ENCODE data around the gene DNAI4. TPM values are rescaled to one million over a fixed set of nuclear protein-coding genes. Genes with fewer than 3 reads are reported as not detected.

DNAI4 gene
- total and polyA plus RNA-seq, 2 of the 4 experiments (the other 2 are of a cell fraction) = 0.63 to 1.6 TPM

DNA sequence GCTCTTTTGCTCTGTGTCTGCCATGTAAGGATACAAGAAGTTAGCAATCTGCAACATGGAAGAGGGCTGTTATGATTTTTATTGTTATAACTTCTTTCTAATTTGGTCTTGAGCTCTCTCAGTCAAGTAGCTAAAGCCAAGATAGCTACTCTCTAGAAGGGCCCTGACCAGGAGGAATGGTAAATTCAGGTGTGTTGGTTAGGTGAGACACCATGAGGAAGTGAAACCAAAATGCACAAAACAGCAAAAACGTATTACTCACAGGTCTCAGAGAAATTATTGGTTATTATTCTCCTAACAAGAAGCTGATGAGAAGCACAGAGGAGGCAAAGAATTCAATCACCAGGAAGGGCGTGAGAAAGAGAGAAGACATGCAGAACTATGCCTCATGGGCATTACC, 71.8 kb downstream of the DNAI4 start:
- Histone ChIP-seq H4K20me1 (ENCODE audit: insufficient read depth, low read length) (no peaks in the 10 kb centered on the region), H3K27me3 (ENCODE audit: control insufficient read depth, insufficient read depth, low read length) (no peaks in the 10 kb centered on the region), H3K14ac (replicated peaks; ENCODE audit: low read depth, low read length) (no peak overlapping the region), H2BK15ac (ENCODE audit: low read depth, low read length) (no peak overlapping the region), H3K56ac (ENCODE audit: extremely low read depth, insufficient read depth, low read length) (no peak overlapping the region), H3K9me3 (ENCODE audit: control insufficient read depth, insufficient read depth, low read length) (no peaks in the 10 kb centered on the region), H2AK9ac (replicated peaks; ENCODE audit: low read depth, low read length, poor library complexity) (no peak overlapping the region), H3K79me1 (ENCODE audit: low read depth in 1 of 2, low read length in 2 of 2) (no peaks in the 10 kb centered on the region), H3K18ac (ENCODE audit: low read depth, low read length) (no peak overlapping the region), H2BK20ac (ENCODE audit: low read depth, low read length) (no peak overlapping the region), H2BK120ac (ENCODE audit: low read depth, low read length) (no peak overlapping the region), H4K91ac (ENCODE audit: insufficient read depth, low read depth, low read length) (no peak overlapping the region), H2AK5ac (ENCODE audit: low read depth, low read length) (no peak overlapping the region), H2AFZ (replicated peaks; ENCODE audit: low read length, poor library complexity) (no peak overlapping the region), H2BK5ac (ENCODE audit: low read depth, low read length, poor library complexity, severe bottlenecking) (no peak overlapping the region), H3K36me3 (ENCODE audit: control insufficient read depth, insufficient read depth, low read length) (no peaks in the 10 kb centered on the region), H3K9me1 (ENCODE audit: insufficient read depth, low read length) (no peaks in the 10 kb centered on the region), H3K23ac (ENCODE audit: low read depth, low read length) (no peak overlapping the region), H3K4me1 (ENCODE audit: control insufficient read depth, insufficient read depth, low read length) (no peaks in the 10 kb centered on the region), H3K4me3 (ENCODE audit: insufficient read depth, low read depth, low read length) (no peak overlapping the region), H4K8ac (ENCODE audit: low read depth in 2 of 2, low read length in 2 of 2) (no peak overlapping the region), H3K4me2 (ENCODE audit: low read depth, low read length) (no peak overlapping the region), H4K5ac (ENCODE audit: low read depth, low read length) (no peak overlapping the region), H3K9ac (ENCODE audit: low read depth, low read length) (no peak overlapping the region), H3K4ac (ENCODE audit: low read depth, low read length) (no peak overlapping the region), H3K27ac (ENCODE audit: insufficient read depth, low read length) (no peak overlapping the region)
- POLR2A ChIA-PET (ENCODE audit: unreplicated experiment) = no interaction called here
- WGBS, 2 experiments (ENCODE audit: extremely low coverage in 2 of 2, insufficient read length in 1 of 2) = 40% methylated on average over 1 of the region's 2 CpGs; no CpG with 5 or more reads in 1 of the 2 experiments
- BruUV-seq (replicated peaks) = no TSS peak
- CTCF ChIA-PET = no interaction called here
- dilution Hi-C loops (cut with HindIII; ENCODE audit: low sequenced_read_pairs, unreplicated experiment) = no loop called here
- ATAC-seq (ENCODE audit: low read depth) = no peak
- in situ Hi-C loops (cut with MboI; ENCODE audit: low sequenced_read_pairs) = no loop called here
- intact Hi-C loops (cut with micrococcal nuclease) = no loop called here
- DNase-seq = no peak
- TF ChIP-seq MAFK (IDR thresholded peaks at IDR 0.05; ENCODE audit: low read depth, low read length) (no peak), MAZ (IDR thresholded peaks at IDR 0.05; ENCODE audit: borderline replicate concordance, low read depth, low read length) (no peak), USF2 (IDR thresholded peaks at IDR 0.05; ENCODE audit: low read depth, low read length) (no peak), MXI1 (IDR thresholded peaks at IDR 0.05; ENCODE audit: borderline replicate concordance, low read depth, low read length) (no peak), RAD21 (IDR thresholded peaks at IDR 0.05; ENCODE audit: low read length) (no peak), CEBPB (IDR thresholded peaks at IDR 0.05; ENCODE audit: low read depth, low read length) (no peak), SMC3 (IDR thresholded peaks at IDR 0.05; ENCODE audit: low read depth, low read length) (no peak), BHLHE40 (IDR thresholded peaks at IDR 0.05; ENCODE audit: low read depth, low read length) (no peak), POLR2A (IDR thresholded peaks at IDR 0.05; ENCODE audit: low read depth, low read length) (no peak), ELK1 (IDR thresholded peaks at IDR 0.05; ENCODE audit: borderline replicate concordance, low read depth, low read length) (no peak), CHD1 (IDR thresholded peaks at IDR 0.05; ENCODE audit: low read depth, low read length) (no peak), CTCF (conservative IDR thresholded peaks at IDR 0.05; ENCODE audit: low read depth, low read length) (no peak), RFX5 (IDR thresholded peaks at IDR 0.05; ENCODE audit: low read depth, low read length) (no peak), RCOR1 (IDR thresholded peaks at IDR 0.05; ENCODE audit: insufficient replicate concordance, low read length) (no peak), FOS (IDR thresholded peaks at IDR 0.05; ENCODE audit: low read depth, low read length) (no peak), NFE2L2 (IDR thresholded peaks at IDR 0.05; ENCODE audit: low read depth, low read length) (no peak)

Data from IMR-90 (cell line).